22Rv1 (cell line): ENCODE data around the gene ROM1.
A peak's percentile ranks its signal among the peaks of the same experiment; 100 is the strongest.
"Not testable (repeated sequence)": the region's sequence is repeated elsewhere in the genome, so short reads cannot be mapped to it uniquely, and the experiment has no call there.

Source experiments
- H3K27ac ChIP-seq: fragments of 450-650 bp; 2 replicates; pipeline ENCODE4 v1.5.1; 2017
- ZFX ChIP-seq: fragments of 450-650 bp; IDR thresholded peaks from 2 replicates; pipeline ENCODE4 v1.6.1; 2017; ENCODE audit warnings: antibody characterized with exemption, borderline replicate concordance
- TF ChIP-seq, protein P1 (sequence below): fragments of 450-650 bp; IDR thresholded peaks from 2 replicates; pipeline ENCODE4 v1.5.1; 2017; ENCODE audit warnings: mild to moderate bottlenecking

Gene ROM1, protein sequence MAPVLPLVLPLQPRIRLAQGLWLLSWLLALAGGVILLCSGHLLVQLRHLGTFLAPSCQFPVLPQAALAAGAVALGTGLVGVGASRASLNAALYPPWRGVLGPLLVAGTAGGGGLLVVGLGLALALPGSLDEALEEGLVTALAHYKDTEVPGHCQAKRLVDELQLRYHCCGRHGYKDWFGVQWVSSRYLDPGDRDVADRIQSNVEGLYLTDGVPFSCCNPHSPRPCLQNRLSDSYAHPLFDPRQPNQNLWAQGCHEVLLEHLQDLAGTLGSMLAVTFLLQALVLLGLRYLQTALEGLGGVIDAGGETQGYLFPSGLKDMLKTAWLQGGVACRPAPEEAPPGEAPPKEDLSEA

DNA sequence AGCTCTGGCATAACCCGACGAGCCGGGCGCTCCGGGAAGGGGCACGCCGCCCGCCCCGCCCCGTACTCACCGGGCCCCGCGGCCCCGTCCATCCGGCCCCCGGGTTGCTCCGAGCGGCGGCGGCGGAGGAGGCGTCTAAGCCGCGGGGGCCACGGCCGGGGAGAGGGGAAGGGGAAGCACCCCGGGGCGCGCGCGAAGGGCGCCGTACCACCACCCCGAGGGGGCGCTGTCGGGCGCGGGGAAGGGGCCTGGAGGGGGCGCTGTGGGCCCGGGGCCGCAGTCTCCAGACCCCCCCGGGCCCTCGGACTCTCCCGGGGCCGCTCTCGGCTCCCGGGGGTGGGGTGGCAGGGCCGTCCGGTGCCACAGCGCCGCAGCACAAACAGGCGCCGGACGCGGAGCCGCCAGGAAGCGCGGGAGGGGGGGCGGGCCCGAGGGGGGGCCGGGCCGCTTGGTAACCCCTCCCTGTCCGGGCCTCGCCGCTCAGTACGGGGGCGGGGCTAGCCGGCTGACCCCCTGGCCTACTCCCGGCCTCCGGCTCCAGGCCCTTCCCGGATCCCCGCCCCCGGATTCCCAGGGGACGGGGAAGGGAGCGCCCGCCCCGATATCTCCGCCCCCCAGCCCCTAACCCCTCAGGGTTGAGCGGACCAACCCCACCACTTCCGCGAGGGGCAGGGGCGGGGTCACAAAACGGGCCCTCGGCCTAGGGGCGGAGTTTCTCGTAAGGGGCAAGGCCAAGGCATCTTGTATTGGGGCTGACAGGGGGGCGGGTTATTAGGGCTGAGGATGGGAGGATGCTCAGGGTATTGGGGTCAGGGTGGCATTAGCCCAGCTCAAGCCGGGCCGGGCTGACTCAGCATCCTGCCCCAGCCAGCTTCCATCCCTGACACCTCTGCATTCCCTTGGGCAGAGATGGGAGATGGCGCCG, at the start of gene ROM1, which contains the start of gene EML3:
TSS of gene ROM1 (plus strand) at position 892 of the 925 bp plus-strand sequence. CDS start at position 917, 25 bp downstream.
TSS of gene EML3 (minus strand) at position 410 of the 925 bp plus-strand sequence. CDS start at position 92, 318 bp downstream.
- peak within 1 kb of the TSS; percentile 81 for H3K27ac ChIP-seq
- TF ChIP-seq, protein P1, sequence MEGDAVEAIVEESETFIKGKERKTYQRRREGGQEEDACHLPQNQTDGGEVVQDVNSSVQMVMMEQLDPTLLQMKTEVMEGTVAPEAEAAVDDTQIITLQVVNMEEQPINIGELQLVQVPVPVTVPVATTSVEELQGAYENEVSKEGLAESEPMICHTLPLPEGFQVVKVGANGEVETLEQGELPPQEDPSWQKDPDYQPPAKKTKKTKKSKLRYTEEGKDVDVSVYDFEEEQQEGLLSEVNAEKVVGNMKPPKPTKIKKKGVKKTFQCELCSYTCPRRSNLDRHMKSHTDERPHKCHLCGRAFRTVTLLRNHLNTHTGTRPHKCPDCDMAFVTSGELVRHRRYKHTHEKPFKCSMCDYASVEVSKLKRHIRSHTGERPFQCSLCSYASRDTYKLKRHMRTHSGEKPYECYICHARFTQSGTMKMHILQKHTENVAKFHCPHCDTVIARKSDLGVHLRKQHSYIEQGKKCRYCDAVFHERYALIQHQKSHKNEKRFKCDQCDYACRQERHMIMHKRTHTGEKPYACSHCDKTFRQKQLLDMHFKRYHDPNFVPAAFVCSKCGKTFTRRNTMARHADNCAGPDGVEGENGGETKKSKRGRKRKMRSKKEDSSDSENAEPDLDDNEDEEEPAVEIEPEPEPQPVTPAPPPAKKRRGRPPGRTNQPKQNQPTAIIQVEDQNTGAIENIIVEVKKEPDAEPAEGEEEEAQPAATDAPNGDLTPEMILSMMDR: peak; percentile 92
- TF ChIP-seq ZFX: no peak

DNA sequence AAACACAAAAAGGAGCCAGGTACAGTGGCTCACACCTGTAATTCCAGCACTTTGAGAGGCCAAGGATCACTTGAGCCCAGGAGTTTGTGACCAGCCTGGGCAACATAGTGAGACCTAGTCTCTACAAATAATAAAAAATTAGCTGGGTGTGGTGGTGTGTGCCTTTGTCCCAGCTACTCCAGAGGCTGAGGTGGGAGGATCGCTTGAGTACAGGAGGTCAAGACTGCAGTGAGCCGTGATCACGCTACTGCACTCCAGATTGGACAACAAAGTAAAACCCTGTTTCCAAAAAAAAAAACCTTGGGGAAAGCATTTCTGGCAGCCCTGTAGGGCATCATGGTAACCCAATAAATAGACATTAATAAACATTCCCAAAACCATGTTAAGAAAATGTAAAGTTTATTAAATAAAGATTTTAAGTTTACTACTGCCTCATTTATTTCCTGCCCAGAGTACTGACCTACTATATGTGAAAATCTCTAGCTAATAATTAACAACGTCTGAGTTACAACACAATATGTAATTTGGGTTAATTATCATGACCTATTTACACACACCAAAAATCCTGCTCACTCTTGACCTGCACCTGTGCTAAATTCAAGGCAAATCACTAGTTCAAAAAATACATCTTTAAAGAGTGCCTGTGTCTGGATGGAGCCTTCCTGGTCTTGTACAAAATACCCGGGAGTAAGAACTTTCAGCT, 47.8 kb upstream of the ROM1 start:
- TF ChIP-seq, protein P1: no peak
- TF ChIP-seq ZFX: no peak
- peak overlapping the region; percentile 43 for H3K27ac ChIP-seq

DNA sequence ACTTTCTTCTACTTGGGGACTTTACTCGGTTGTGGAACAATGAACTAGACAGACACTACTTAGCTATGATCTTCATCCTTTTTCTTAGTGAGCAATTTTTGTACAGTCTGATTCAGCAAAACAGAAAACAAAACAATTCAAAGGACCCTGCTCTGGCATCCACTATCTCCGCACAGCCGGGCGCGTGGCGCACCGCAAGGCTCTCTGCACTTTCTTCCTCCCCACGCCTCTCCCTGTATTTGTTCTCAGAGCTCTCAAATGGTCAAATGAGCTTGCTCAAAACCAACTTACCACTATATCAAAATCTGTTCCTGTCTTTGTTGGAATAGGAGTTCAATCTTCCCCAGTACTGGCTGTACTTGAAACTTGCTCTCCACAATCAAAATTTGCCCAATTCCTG, 46.8 kb upstream of the ROM1 start:
- H3K27ac ChIP-seq: peak overlapping the region; percentile 43; the same call in 1 of the 2 replicates
- TF ChIP-seq, protein P1: no peak
- TF ChIP-seq ZFX: no peak

DNA sequence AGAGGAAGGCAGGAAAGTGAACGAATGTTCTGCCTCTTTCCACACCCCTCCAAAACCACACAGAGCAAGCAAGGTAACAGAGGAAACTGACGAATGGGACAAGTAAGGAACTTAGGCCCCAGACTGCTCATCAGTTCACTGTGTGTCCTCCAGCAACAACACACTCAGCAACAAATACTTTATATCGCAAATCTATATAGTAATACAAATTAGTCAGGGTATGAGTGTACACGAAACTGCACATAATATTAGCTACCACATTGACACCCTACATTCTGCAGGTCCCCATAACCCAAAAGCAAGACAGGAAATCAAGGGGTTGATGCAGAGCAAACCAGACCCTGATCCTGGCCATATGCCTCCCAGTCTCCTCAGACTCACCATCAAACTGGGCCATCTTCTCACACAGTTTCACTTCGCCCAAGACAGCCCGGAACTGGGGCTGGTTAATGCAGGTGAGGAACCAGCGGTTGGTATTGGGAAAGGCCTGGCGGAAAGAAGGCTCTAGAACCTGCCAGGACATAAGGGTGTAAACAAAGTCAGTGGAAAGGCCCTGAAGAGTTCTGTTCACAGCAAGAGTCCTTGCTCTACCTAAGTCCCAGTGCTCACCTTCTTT, 45.9 kb upstream of the ROM1 start:
- TF ChIP-seq, protein P1: no peak
- peak overlapping the region; percentile 43; the same call in 1 of the 2 replicates for H3K27ac ChIP-seq

DNA sequence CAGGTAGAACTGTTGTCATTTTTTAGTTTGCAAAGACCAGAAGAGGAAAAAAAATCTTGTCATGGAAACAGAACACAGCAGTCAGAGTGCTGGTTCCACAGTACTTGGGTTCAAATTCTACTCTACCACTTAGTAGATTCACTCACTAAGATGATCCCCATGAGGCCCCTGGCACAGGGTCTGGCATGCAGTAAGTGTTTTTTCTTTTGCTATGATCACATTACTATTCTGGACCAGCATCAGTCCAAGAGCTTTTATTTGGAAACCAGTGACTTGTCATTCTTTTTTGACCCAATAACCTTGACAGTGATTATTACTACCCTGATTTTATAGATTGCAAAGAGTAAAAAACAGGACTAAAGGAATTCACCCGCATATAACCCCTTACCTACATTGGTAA, 43.4 kb upstream of the ROM1 start:
- peak overlapping the region; percentile 4; the same call in 1 of the 2 replicates for H3K27ac ChIP-seq
- TF ChIP-seq, protein P1: no peak
- no peak for TF ChIP-seq ZFX

DNA sequence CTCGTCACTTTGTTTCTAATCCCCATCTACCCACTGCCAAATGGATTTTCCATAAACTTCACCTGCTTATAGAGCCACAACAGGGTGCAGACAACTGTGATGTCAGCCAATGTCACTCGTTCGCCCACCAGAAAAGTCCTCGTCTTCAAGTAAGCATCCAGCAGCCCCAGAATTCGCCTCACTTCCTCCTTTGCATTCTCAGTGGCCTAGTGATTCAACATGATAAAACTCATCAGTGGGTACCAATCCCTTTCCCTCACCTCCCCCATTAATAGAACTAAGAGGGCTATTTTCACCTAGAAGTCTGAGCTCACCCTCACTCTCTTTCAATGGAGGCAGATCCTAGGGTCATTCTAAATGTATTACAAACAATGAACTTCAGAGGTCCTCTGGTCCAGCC, 42.2 kb upstream of the ROM1 start:
- H3K27ac ChIP-seq: not testable (repeated sequence)

DNA sequence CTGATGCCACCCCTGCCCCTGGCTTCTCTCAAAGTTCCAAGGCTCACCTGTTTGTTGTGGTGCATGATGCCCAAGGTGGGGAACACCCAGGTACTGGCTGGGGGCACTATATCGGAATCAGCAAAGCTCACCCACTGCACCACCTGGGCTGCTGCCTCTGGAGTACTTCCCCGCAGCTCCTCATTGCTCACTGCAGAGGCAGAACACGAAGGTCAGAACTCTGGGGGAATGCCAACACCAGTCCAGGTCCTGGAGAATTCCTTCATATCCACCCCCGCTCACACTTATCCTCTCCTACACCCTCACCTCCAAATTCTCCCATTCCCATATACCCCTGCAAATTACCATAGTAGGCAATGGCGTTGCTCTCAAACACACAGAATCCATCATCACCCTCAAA, 41.6 kb upstream of the ROM1 start:
- 0 out of 2 replicates have a peak overlapping the region, but pooled peaks have one; percentile 79 for H3K27ac ChIP-seq
